Measurements from ENCODE around the gene NFATC3.

GRCh38 chr16:68115851-68116250, 30.7 kb downstream of the NFATC3 start:
- TF ChIP-seq CTCF (conservative IDR thresholded peaks at IDR 0.05) (no peak), EZH2 (IDR thresholded peaks at IDR 0.05; ENCODE audit: low read depth) (no peak)

All from PC-9 (cell line).